ENCODE data around the gene WFDC8. TPM values are rescaled to one million over a fixed set of nuclear protein-coding genes. Genes with fewer than 3 reads are reported as not detected.

The WFDC8 gene
- total and polyA plus RNA-seq, 8 donors: not detected

DNA sequence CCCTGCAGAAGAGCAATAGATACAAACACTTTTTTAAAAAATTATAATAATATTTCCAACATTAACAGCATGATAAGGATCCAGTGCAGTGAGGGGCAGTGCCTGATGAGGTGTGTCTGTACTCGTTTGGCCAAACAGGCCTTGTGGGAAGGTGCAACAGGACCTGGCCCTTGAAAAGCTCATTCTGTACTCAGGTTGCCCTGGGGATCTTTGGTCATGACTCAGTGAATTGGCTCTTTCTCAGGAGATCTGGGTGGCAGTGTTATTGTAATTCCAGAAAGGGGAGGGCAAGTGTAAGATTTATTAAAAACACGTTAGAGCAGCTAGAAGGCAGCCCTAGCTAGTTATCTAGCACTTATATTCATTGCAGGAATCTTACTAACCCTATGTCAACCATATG, 60.8 kb downstream of the WFDC8 start:
- 27 to 44% (median 38%) methylated on average over 2 of the region's 2 CpGs for WGBS, 5 donors
- H3K27ac ChIP-seq: no peak overlapping the region
- no peaks in the 10 kb centered on the region for H3K9me3 ChIP-seq
- peaks cover 0 to 7% (median 0%) of the 10 kb centered on the region in 3 donors for H3K27me3 ChIP-seq
- peaks cover 0 to 4% (median 0%) of the 10 kb centered on the region in 4 donors for H3K4me1 ChIP-seq
- DNase-seq: no peak
- intact Hi-C loops (cut with DNase I; ENCODE audit: low total_unique reads): no loop called here
- no peak overlapping the region for H3K4me3 ChIP-seq
- TF ChIP-seq, protein P1, sequence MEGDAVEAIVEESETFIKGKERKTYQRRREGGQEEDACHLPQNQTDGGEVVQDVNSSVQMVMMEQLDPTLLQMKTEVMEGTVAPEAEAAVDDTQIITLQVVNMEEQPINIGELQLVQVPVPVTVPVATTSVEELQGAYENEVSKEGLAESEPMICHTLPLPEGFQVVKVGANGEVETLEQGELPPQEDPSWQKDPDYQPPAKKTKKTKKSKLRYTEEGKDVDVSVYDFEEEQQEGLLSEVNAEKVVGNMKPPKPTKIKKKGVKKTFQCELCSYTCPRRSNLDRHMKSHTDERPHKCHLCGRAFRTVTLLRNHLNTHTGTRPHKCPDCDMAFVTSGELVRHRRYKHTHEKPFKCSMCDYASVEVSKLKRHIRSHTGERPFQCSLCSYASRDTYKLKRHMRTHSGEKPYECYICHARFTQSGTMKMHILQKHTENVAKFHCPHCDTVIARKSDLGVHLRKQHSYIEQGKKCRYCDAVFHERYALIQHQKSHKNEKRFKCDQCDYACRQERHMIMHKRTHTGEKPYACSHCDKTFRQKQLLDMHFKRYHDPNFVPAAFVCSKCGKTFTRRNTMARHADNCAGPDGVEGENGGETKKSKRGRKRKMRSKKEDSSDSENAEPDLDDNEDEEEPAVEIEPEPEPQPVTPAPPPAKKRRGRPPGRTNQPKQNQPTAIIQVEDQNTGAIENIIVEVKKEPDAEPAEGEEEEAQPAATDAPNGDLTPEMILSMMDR (IDR thresholded peaks at IDR 0.05): no peak
- TF ChIP-seq POLR2A (IDR thresholded peaks at IDR 0.05) (no peak), EP300 (IDR thresholded peaks at IDR 0.05) (no peak), POLR2AphosphoS5 (IDR thresholded peaks at IDR 0.05) (no peak)
- no peaks in the 10 kb centered on the region for H3K36me3 ChIP-seq

DNA sequence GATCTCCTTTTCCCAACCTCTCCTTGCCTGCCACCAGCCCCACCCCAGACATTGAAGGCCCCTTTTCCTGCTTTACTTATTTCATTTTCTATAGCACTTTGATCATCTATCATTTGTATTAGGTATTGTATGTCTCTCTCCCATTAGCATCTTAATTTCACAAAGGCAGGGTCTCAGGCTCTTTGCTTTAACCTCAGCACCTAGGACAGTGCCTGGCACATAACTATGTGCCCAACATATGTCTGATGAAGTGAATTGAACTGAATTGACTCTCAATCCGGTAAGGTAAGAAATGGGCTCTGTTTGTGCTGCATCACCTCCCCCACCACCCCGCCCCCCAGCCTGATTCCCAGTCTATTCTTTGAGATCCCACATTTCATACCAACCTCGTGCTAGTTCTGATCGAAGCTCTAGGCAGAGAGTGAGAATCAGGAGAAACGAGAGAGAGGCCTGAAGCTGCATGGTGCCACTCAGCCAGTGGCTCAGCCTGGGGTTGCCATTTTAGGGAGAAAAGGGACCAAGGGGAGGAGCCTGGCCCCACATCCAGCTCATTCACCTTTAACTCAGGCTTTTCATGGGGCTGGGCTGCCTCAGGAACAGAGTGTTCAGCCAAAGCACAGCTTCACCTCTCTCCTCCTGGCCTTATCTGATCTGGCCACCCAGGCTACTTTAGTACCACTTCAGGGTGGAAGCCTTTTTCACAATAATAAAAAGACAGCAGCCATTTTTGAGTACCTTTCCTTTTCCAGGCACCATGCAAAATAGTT, 63.8 kb downstream of the WFDC8 start, which contains the start of gene SPINT3:
Gene SPINT3 (minus strand): TSS at position 476 of the 767 bp plus-strand sequence. CDS start 14 bp downstream, at position 462.
- H3K27ac ChIP-seq: no peak within 1 kb of the TSS
- no peak within 1 kb of the TSS for H3K4me3 ChIP-seq
- H3K9me3 ChIP-seq: no peaks in the 10 kb centered on the region
- H3K27me3 ChIP-seq: peaks cover 0 to 4% (median 0%) of the 10 kb centered on the region in 3 donors
- no peak for TF ChIP-seq EP300 (IDR thresholded peaks at IDR 0.05)
- no peak for TF ChIP-seq POLR2A (IDR thresholded peaks at IDR 0.05)
- TF ChIP-seq POLR2AphosphoS5 (IDR thresholded peaks at IDR 0.05): no peak
- TF ChIP-seq, protein P1 (IDR thresholded peaks at IDR 0.05): no peak
- intact Hi-C loops (cut with DNase I; ENCODE audit: low total_unique reads): no loop called here
- peak in 1 of 2 donors; percentile 29 for DNase-seq
- H3K4me1 ChIP-seq: peaks cover 0 to 4% (median 0%) of the 10 kb centered on the region in 4 donors
- WGBS, 5 donors: 51 to 73% (median 60%) methylated on average over 5 of the region's 5 CpGs
- no peaks in the 10 kb centered on the region for H3K36me3 ChIP-seq

DNA sequence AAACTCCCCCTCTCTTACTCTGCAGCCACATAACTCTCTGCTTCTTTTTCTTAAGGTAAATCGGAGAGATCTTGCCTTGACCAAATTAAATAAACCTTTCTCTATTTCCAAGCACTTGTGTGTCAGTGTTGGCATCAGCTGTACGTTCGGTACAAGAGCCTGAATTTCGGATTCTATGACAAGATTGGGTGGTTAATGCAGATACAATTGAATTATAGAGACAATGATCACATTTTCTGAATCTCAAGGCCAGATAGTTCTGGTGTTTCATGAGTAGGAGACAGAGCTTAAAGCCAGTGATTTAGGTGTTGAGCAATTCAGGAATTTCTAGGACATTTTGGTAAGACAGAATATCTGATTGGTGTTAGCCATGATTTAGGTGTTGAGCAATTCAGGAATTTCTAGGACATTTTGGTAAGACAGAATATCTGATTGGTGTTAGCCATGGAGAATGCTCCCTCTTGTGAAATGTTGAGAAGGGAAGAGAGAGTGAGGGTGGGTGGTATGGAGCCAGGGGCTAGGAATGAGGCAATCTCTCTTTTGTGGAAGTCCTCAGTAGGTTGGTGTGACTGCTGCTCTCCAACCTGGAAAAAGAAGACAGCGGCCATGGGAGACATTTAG, 68.7 kb downstream of the WFDC8 start:
- Histone ChIP-seq H3K27ac (no peak overlapping the region), H3K4me1 (no peaks in the 10 kb centered on the region), H3K27me3 (peaks cover 0 to 4% (median 0%) of the 10 kb centered on the region in 3 donors), H3K4me3 (no peak overlapping the region), H3K36me3 (no peaks in the 10 kb centered on the region), H3K9me3 (no peaks in the 10 kb centered on the region)
- TF ChIP-seq POLR2A (IDR thresholded peaks at IDR 0.05) (no peak), POLR2AphosphoS5 (IDR thresholded peaks at IDR 0.05) (no peak), EP300 (IDR thresholded peaks at IDR 0.05) (no peak)
- TF ChIP-seq, protein P1 (IDR thresholded peaks at IDR 0.05): no peak
- 75 to 84% (median 82%) methylated on average over 5 of the region's 5 CpGs for WGBS, 5 donors
- intact Hi-C loops (cut with DNase I; ENCODE audit: low total_unique reads): no loop called here
- DNase-seq: no peak

DNA sequence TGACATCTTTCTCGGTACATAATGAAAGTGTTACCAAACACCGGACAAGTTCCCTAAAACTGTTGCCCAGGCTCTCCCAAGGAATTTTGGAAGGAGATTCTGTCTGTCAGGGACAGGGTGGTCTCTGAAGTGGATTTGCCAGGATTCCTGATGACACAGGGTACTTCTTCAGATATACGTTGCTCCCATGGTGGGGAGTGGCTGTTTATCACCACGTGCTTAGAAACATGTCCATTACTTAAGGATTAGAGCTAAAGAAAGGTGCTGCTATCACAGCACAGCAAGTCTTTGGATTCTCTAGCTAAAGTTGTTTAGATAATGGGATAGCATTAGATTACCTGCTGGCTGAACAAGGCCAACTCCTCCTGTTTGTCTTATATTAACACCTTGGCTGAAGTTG, 70.0 kb downstream of the WFDC8 start:
- TF ChIP-seq, protein P1 (IDR thresholded peaks at IDR 0.05): no peak
- no peak for TF ChIP-seq POLR2AphosphoS5 (IDR thresholded peaks at IDR 0.05)
- no peak for TF ChIP-seq POLR2A (IDR thresholded peaks at IDR 0.05)
- TF ChIP-seq EP300 (IDR thresholded peaks at IDR 0.05): no peak
- whole genome bisulfite sequencing, 5 donors: 53 to 63% (median 62%) methylated on average over 4 of the region's 4 CpGs
- Histone ChIP-seq H3K4me3 (no peak overlapping the region), H3K27me3 (peaks cover 0 to 4% (median 0%) of the 10 kb centered on the region in 3 donors), H3K36me3 (no peaks in the 10 kb centered on the region), H3K4me1 (no peaks in the 10 kb centered on the region), H3K9me3 (no peaks in the 10 kb centered on the region), H3K27ac (no peak overlapping the region)
- intact Hi-C loops (cut with DNase I; ENCODE audit: low total_unique reads): no loop called here
- no peak for DNase-seq
